ENCODE measurements around the gene IGSF21. TPM values are rescaled to one million over a fixed set of nuclear protein-coding genes. Genes with fewer than 3 reads are reported as not detected.

The IGSF21 gene
- total and polyA plus RNA-seq, 10 of the 15 experiments (the other 5 are each of a cell fraction or from before 2014, with no cell fraction given): 0.03 to 0.49 TPM; not detected in 8

- in situ Hi-C loops (cut with MboI) (no loop called here), intact Hi-C loops (cut with micrococcal nuclease; ENCODE audit: unreplicated experiment) (loop anchor here (10.0 kb wide), 1 partner anchor 210 kb away; no protein-coding TSS in a partner anchor)
- no peak overlapping the region for H3K4me2 ChIP-seq (ENCODE audit: control insufficient read depth, insufficient read depth)
- no peaks in the 10 kb centered on the region for H3K27me3 ChIP-seq (replicated peaks in 1 of 2; ENCODE audit: control insufficient read depth in 2 of 2, insufficient read depth in 2 of 2, low read length in 1 of 2)
- no peak overlapping the region for H2AFZ ChIP-seq (ENCODE audit: control insufficient read depth, low read depth, low read length)
- no TSS peak for BruUV-seq (replicated peaks)
- SMC1A ChIA-PET (ENCODE audit: uncharacterized antibody, unreplicated experiment): no interaction called here
- H4K20me1 ChIP-seq (ENCODE audit: control insufficient read depth, insufficient read depth): no peaks in the 10 kb centered on the region
- no peaks in the 10 kb centered on the region for H3K36me3 ChIP-seq (ENCODE audit: control insufficient read depth in 2 of 2, insufficient read depth in 2 of 2, low read length in 1 of 2)
- H3K9ac ChIP-seq (ENCODE audit: control insufficient read depth, insufficient read depth, low read length): no peak overlapping the region
- no peak for TF ChIP-seq CREB1 (IDR thresholded peaks at IDR 0.05; ENCODE audit: low read depth)
- no peak for TF ChIP-seq PAX5 (IDR thresholded peaks at IDR 0.05; ENCODE audit: borderline replicate concordance, low read depth, low read length)
- TF ChIP-seq CBFB (IDR thresholded peaks at IDR 0.05; ENCODE audit: low read depth): no peak
- no peak for TF ChIP-seq CEBPZ (IDR thresholded peaks at IDR 0.05; ENCODE audit: low read depth, low read length)
- TF ChIP-seq NFIC (IDR thresholded peaks at IDR 0.05; ENCODE audit: low read depth, low read length): no peak
- no peak for TF ChIP-seq SREBF2 (IDR thresholded peaks at IDR 0.05; ENCODE audit: low read length)
- TF ChIP-seq FOS (IDR thresholded peaks at IDR 0.05; ENCODE audit: borderline replicate concordance, extremely low read depth, insufficient read length): no peak
- no peak for TF ChIP-seq ESRRA (IDR thresholded peaks at IDR 0.05; ENCODE audit: low read length)
- TF ChIP-seq NRF1 (conservative IDR thresholded peaks at IDR 0.05; ENCODE audit: low read depth, low read length): no peak
- no peak for TF ChIP-seq POLR2A (IDR thresholded peaks at IDR 0.05; ENCODE audit: low read depth, low read length)
- TF ChIP-seq MLLT1 (IDR thresholded peaks at IDR 0.05): no peak
- no peak for TF ChIP-seq ZNF207 (IDR thresholded peaks at IDR 0.05; ENCODE audit: borderline replicate concordance)
- TF ChIP-seq MYC (IDR thresholded peaks at IDR 0.05; ENCODE audit: insufficient read depth, insufficient read length, insufficient replicate concordance, low read length, severe bottlenecking): no peak
- TF ChIP-seq BACH1 (IDR thresholded peaks at IDR 0.05; ENCODE audit: borderline replicate concordance): no peak
- RAD21 ChIA-PET (ENCODE audit: unreplicated experiment): no interaction called here
- FAIRE-seq: no peak
- no peaks in the 10 kb centered on the region for H3K79me2 ChIP-seq (ENCODE audit: control insufficient read depth, insufficient read depth, low read length)
- H3K4me3 ChIP-seq: no peak overlapping the region
- CTCF ChIA-PET: interaction anchor here (0.7 to 1.0 kb wide), 2 partner anchors 57 to 256 kb away, joined by 3 read pairs; no protein-coding TSS in a partner anchor
- ATAC-seq: no peak
- DNase-seq (ENCODE audit: low read depth, low spot score): no peak
- WGBS (ENCODE audit: insufficient coverage, insufficient replicate concordance, low lambda C conversion rate, missing lambda C conversion rate): 56% methylated on average over 6 of the region's 7 CpGs
- no peaks in the 10 kb centered on the region for H3K4me1 ChIP-seq (ENCODE audit: control insufficient read depth, insufficient read depth, low read length)
- H3K9me3 ChIP-seq (replicated peaks; ENCODE audit: control insufficient read depth, insufficient read depth, low read length): no peaks in the 10 kb centered on the region; the same call in 2 of the 3 replicates
- POLR2A ChIA-PET: interaction anchor here (0.6 kb wide), 1 partner anchor 322 kb away, joined by 8 read pairs; no protein-coding TSS in a partner anchor
- H3K27ac ChIP-seq (ENCODE audit: control insufficient read depth, insufficient read depth): no peak overlapping the region
Observed at GRCh38 chr1:18325136-18325535, 217.5 kb downstream of the IGSF21 start.

All from GM12878 (cell line).